H1 (cell line): ENCODE results near the gene SLC9A5. TPM values are rescaled to one million over a fixed set of nuclear protein-coding genes. Genes with fewer than 3 reads are reported as not detected.

ENCODE experiments used
- CTCF ChIA-PET: fragments of 300-600 bp; sonication (Branson Sonifier 250); formaldehyde crosslinking; loops from one replicate; lab custom pipeline; 2021; ENCODE audit not compliant: partially characterized antibody; lab: Charles Lee
- POLR2A ChIA-PET: fragments of 300-600 bp; sonication (Branson Sonifier 250); formaldehyde crosslinking; loops from one replicate; lab custom pipeline; 2021; ENCODE audit warnings: inconsistent platforms; ENCODE audit not compliant: partially characterized antibody; lab: Charles Lee
- DNase-seq, 2 experiments: peaks; one replicate each; pipeline versions ENCODE4 v3.0.0 to v3.0.0-alpha.2; 2010 to 2022; ENCODE audit warnings: low spot score in 2 of 2, low read depth in 1 of 2, mixed read lengths in 1 of 2
- FAIRE-seq: peaks from 2 replicates; lab custom pipeline; 2011; peaks lifted over from hg19 to GRCh38; lab: Jason Lieb, UNC
- H2AFZ ChIP-seq: 2 replicates; pipeline ENCODE4 v1.8.1; 2012; ENCODE audit warnings: low read length, inconsistent platforms
- H2AK5ac ChIP-seq: 2 replicates; pipeline ENCODE4 v1.6.1; 2013; ENCODE audit warnings: low read depth, low read length
- H2BK120ac ChIP-seq: replicated peaks from 2 replicates; pipeline ENCODE3; 2013; ENCODE audit warnings: low read depth, low read length, inconsistent platforms
- H2BK12ac ChIP-seq: 2 replicates; pipeline ENCODE4 v1.6.1; 2013; ENCODE audit warnings: low read depth, low read length
- H2BK15ac ChIP-seq: 2 replicates; pipeline ENCODE4 v1.6.1; 2013; ENCODE audit warnings: low read length
- H2BK20ac ChIP-seq: 2 replicates; pipeline ENCODE4 v1.6.1; 2013; ENCODE audit warnings: low read length
- H2BK5ac ChIP-seq: 2 replicates; pipeline ENCODE4 v1.6.1; 2013; ENCODE audit warnings: low read depth, low read length
- H3K14ac ChIP-seq: 2 replicates; pipeline ENCODE4 v1.6.1; 2013; ENCODE audit warnings: inconsistent platforms; ENCODE audit not compliant: insufficient read length
- H3K18ac ChIP-seq: 2 replicates; pipeline ENCODE4 v1.6.1; 2013; ENCODE audit warnings: low read length; ENCODE audit errors: extremely low read depth
- H3K23ac ChIP-seq: 2 replicates; pipeline ENCODE4 v1.6.1; 2013; ENCODE audit warnings: inconsistent platforms; ENCODE audit not compliant: insufficient read length
- H3K23me2 ChIP-seq: 2 replicates; pipeline ENCODE4 v1.6.1; 2013; ENCODE audit warnings: low read depth, low read length
- H3K27ac ChIP-seq: 2 replicates; pipeline ENCODE4 v1.6.1; 2011; ENCODE audit warnings: low read depth, low read length, inconsistent platforms
- H3K27me3 ChIP-seq, 4 experiments: replicated peaks in 1 of 4; 1 replicate in 1 of 4; 2 replicates in 3 of 4; pipeline versions ENCODE4 v1.6.1 to v1.8.1; 2011 to 2013; ENCODE audit warnings: low read length in 3 of 4, mild to moderate bottlenecking in 3 of 4, inconsistent platforms in 2 of 4, mixed read lengths in 2 of 4, moderate library complexity in 1 of 4; ENCODE audit not compliant: control insufficient read depth in 3 of 4, insufficient read depth in 3 of 4; ENCODE audit errors: extremely low read depth in 1 of 4
- H3K36me3 ChIP-seq, 4 experiments: 2 replicates each; pipeline versions ENCODE4 v1.6.1 to v1.8.1; 2011 to 2013; ENCODE audit warnings: mild to moderate bottlenecking in 4 of 4, low read length in 3 of 4, moderate library complexity in 2 of 4, control low read depth in 1 of 4, inconsistent platforms in 1 of 4; ENCODE audit not compliant: insufficient read depth in 4 of 4, control insufficient read depth in 2 of 4
- H3K4ac ChIP-seq: replicated peaks from 2 replicates; pipeline ENCODE3; 2013; ENCODE audit warnings: low read length, low read depth, mixed read lengths, inconsistent platforms; ENCODE audit not compliant: insufficient read length
- H3K4me1 ChIP-seq, 4 experiments: replicated peaks in 1 of 4; 1 replicate in 1 of 4; 2 replicates in 3 of 4; pipeline versions ENCODE4 v1.6.1 to v1.8.1; 2011 to 2013; ENCODE audit warnings: low read length in 3 of 4, inconsistent platforms in 2 of 4, mixed read lengths in 1 of 4; ENCODE audit not compliant: insufficient read depth in 4 of 4, control insufficient read depth in 3 of 4
- H3K4me2 ChIP-seq, 2 experiments: 2 replicates each; pipeline versions ENCODE4 v1.6.1 to v1.8.1; 2011 to 2013; ENCODE audit warnings: low read depth in 2 of 2, low read length in 2 of 2, control low read depth in 1 of 2, inconsistent platforms in 1 of 2, mild to moderate bottlenecking in 1 of 2; ENCODE audit not compliant: insufficient read depth in 1 of 2
- H3K4me3 ChIP-seq, 4 experiments: fragments of 200-600, 300-600 bp in 1 of 4; sonication (generic), shearing (Covaris generic), sonication (Bioruptor Twin) in 1 of 4; 2 replicates each; pipeline versions ENCODE4 v1.5.1 to v1.8.1; 2011 to 2016; ENCODE audit warnings: low read length in 4 of 4, low read depth in 3 of 4, control low read depth in 2 of 4, inconsistent platforms in 2 of 4, mild to moderate bottlenecking in 2 of 4, mixed read lengths in 1 of 4, moderate library complexity in 1 of 4; ENCODE audit not compliant: insufficient read depth in 2 of 4; ENCODE audit errors: extremely low read depth in 1 of 4
- H3K56ac ChIP-seq: replicated peaks from 2 replicates; pipeline ENCODE3; 2013; ENCODE audit warnings: low read depth, mild to moderate bottlenecking, mixed read lengths, low read length, inconsistent platforms; ENCODE audit not compliant: insufficient read length
- H3K79me1 ChIP-seq: 2 replicates; pipeline ENCODE4 v1.6.1; 2013; ENCODE audit warnings: low read depth, low read length, control low read depth
- H3K79me2 ChIP-seq, 2 experiments: 2 replicates each; pipeline versions ENCODE4 v1.6.1 to v1.8.1; 2012 to 2013; ENCODE audit warnings: low read length in 2 of 2, mild to moderate bottlenecking in 2 of 2, inconsistent platforms in 1 of 2; ENCODE audit not compliant: insufficient read depth in 2 of 2, control insufficient read depth in 1 of 2
- H3K9ac ChIP-seq, 4 experiments: replicated peaks in 1 of 4; 1 replicate in 1 of 4; 2 replicates in 3 of 4; pipeline versions ENCODE4 v1.6.1 to v1.8.1; 2011 to 2013; ENCODE audit warnings: low read depth in 3 of 4, low read length in 3 of 4, control low read depth in 2 of 4, mild to moderate bottlenecking in 2 of 4, moderate library complexity in 2 of 4, inconsistent platforms in 1 of 4; ENCODE audit errors: extremely low read depth in 1 of 4
- H3K9me3 ChIP-seq, 2 experiments: 2 replicates each; pipeline versions ENCODE4 v1.6.1 to v1.8.1; 2012 to 2013; ENCODE audit warnings: mild to moderate bottlenecking in 2 of 2, moderate library complexity in 2 of 2, control low read depth in 1 of 2, inconsistent platforms in 1 of 2, low read depth in 1 of 2, low read length in 1 of 2, mixed read lengths in 1 of 2; ENCODE audit not compliant: insufficient read depth in 2 of 2
- H4K20me1 ChIP-seq, 2 experiments: replicated peaks in 1 of 2; 2 replicates each; pipeline versions ENCODE3 to v1.8.1; 2011 to 2013; ENCODE audit warnings: inconsistent platforms in 2 of 2, low read length in 2 of 2, mild to moderate bottlenecking in 1 of 2; ENCODE audit not compliant: insufficient read depth in 2 of 2, control insufficient read depth in 1 of 2
- H4K5ac ChIP-seq: 2 replicates; pipeline ENCODE4 v1.6.1; 2013; ENCODE audit warnings: low read length, low read depth, mixed read lengths, inconsistent platforms; ENCODE audit not compliant: insufficient read length
- H4K8ac ChIP-seq: 2 replicates; pipeline ENCODE4 v1.8.0; 2013; ENCODE audit warnings: mild to moderate bottlenecking, moderate library complexity, low read length, inconsistent platforms; ENCODE audit not compliant: insufficient read depth; ENCODE audit errors: extremely low read depth
- H4K91ac ChIP-seq: replicated peaks from 2 replicates; pipeline ENCODE3; 2013; ENCODE audit warnings: low read length, mixed read lengths, inconsistent platforms; ENCODE audit not compliant: insufficient read length
- CHD1 ChIP-seq: IDR thresholded peaks from 2 replicates; pipeline ENCODE4 v1.6.1; 2012; ENCODE audit warnings: low read depth, low read length, improper control_type of control experiment
- FOSL1 ChIP-seq: IDR thresholded peaks from 2 replicates; pipeline ENCODE4 v1.6.1; 2011; ENCODE audit warnings: mild to moderate bottlenecking, low read depth, low read length, moderate library complexity; ENCODE audit not compliant: insufficient read depth
- GABPA ChIP-seq: IDR thresholded peaks from 2 replicates; pipeline ENCODE4 v1.6.1; 2011; ENCODE audit warnings: mild to moderate bottlenecking, low read length, moderate library complexity, borderline replicate concordance; ENCODE audit not compliant: insufficient read depth
- JUND ChIP-seq: IDR thresholded peaks from 2 replicates; pipeline ENCODE4 v1.6.1; 2011; ENCODE audit warnings: mild to moderate bottlenecking, improper control_type of control experiment, low read length
- MAFK ChIP-seq: IDR thresholded peaks from 2 replicates; pipeline ENCODE4 v1.6.1; 2012; ENCODE audit warnings: low read depth, mild to moderate bottlenecking, improper control_type of control experiment, low read length
- POLR2AphosphoS5 ChIP-seq: IDR thresholded peaks from 2 replicates; pipeline ENCODE4 v1.6.1; 2011; ENCODE audit warnings: low read depth, low read length
- SAP30 ChIP-seq: fragments of 300-600 bp; sonication (generic); IDR thresholded peaks from 2 replicates; pipeline ENCODE4 v1.7.1; 2012; ENCODE audit warnings: low read length, moderate library complexity, mild to moderate bottlenecking, inconsistent platforms; ENCODE audit not compliant: insufficient read depth, insufficient replicate concordance
- SP2 ChIP-seq: IDR thresholded peaks from 2 replicates; pipeline ENCODE4 v1.6.1; 2012; ENCODE audit warnings: mild to moderate bottlenecking, low read length, inconsistent platforms
- SUZ12 ChIP-seq: fragments of 200-600 bp; sonication (generic); IDR thresholded peaks from 2 replicates; pipeline ENCODE4 v1.6.1; 2012; ENCODE audit warnings: mild to moderate bottlenecking, inconsistent platforms, low read length, moderate library complexity, mixed read lengths
- ZNF274 ChIP-seq: IDR thresholded peaks from 2 replicates; pipeline ENCODE4 v1.7.0; 2012; ENCODE audit warnings: low read length, borderline replicate concordance; ENCODE audit errors: extremely low read depth
- WGBS, 2 experiments: shearing (Covaris generic) in 1 of 2; methylation state at CpG; one replicate each; pipeline versions ENCODE4 v1.1.6 to v1.1.7; 2013 to 2015; ENCODE audit warnings: low lambda C conversion rate in 2 of 2, mixed read lengths in 2 of 2, inconsistent platforms in 1 of 2, low coverage in 1 of 2, missing lambda C conversion rate in 1 of 2; ENCODE audit not compliant: insufficient replicate concordance in 2 of 2, insufficient coverage in 1 of 2, insufficient read length in 1 of 2; ENCODE audit errors: extremely low coverage in 1 of 2, missing lambda C conversion rate in 1 of 2; 5-methylcytosine and 5-hydroxymethylcytosine counted together
- polyA plus RNA-seq, 7 experiments: library from polyadenylated mRNA; depleted of rRNA in 3 of 7; stranded (reverse) in 5 of 7; unstranded in 2 of 7; fragments of >200 nt in 5 of 7; fragments of 200-250 nt in 2 of 7; gene quantifications; 1 replicate in 5 of 7; 2 replicates in 1 of 7; 4 replicates in 1 of 7; pipeline versions ENCODE4 v1.2.1 to v1.2.3, GENCODE V29; 2011 to 2013; ENCODE audit warnings: missing spikeins in 2 of 7, mixed read lengths in 2 of 7
- total RNA-seq: library from RNA; stranded (reverse); fragmentation: NEBNext Ultra II Directional; extraction: Animal tissue kit (Norgen Biotek cat#: 25700); gene quantifications from 2 replicates; pipeline ENCODE4 v1.2.1, GENCODE V29; 2021
- TF ChIP-seq, protein P1 (sequence below): IDR thresholded peaks from 2 replicates; pipeline ENCODE4 v1.6.1; 2012; ENCODE audit warnings: low read length, inconsistent platforms

SLC9A5 gene
- total and polyA plus RNA-seq, 2 of the 8 experiments (the other 6 are each of a cell fraction or from before 2014, with no cell fraction given), result 7.9 to 8.6 TPM

- Histone ChIP-seq H3K18ac (no peak overlapping the region), H3K27ac (no peak overlapping the region), H3K36me3 (no peaks in the 10 kb centered on the region; a peak in 1 of 8 replicates), H3K4me3 (no peak overlapping the region), H3K23ac (no peak overlapping the region), H3K14ac (no peak overlapping the region), H3K56ac (no peak overlapping the region), H3K4ac (no peak overlapping the region), H3K4me2 (no peak overlapping the region), H3K23me2 (no peaks in the 10 kb centered on the region), H2BK5ac (no peak overlapping the region), H4K91ac (no peak overlapping the region), H3K27me3 (no peaks in the 10 kb centered on the region), H3K9ac (no peak overlapping the region), H4K5ac (no peak overlapping the region), H3K79me2 (no peaks in the 10 kb centered on the region), H2AFZ (no peak overlapping the region), H3K4me1 (no peaks in the 10 kb centered on the region), H2BK15ac (no peak overlapping the region), H3K9me3 (no peaks in the 10 kb centered on the region), H2BK20ac (no peak overlapping the region), H2BK120ac (no peak overlapping the region), H2BK12ac (no peak overlapping the region), H4K8ac (no peak overlapping the region), H2AK5ac (no peak overlapping the region), H4K20me1 (peaks cover 0 to 4% of the 10 kb centered on the region in 2 experiments), H3K79me1 (no peaks in the 10 kb centered on the region)
- POLR2A ChIA-PET, result interaction anchor here (1.2 to 2.4 kb wide), 4 partner anchors 11 to 82 kb away, joined by 3 to 8 read pairs (median 6); partner anchors contain the start of genes EXOC3L1 and SLC9A5
- DNase-seq, result no peak
- CTCF ChIA-PET, result interaction anchor here (0.7 to 14.4 kb wide), 5 partner anchors 11 to 121 kb away, joined by 3 to 217 read pairs (median 6); partner anchors contain the start of gene TPPP3
- FAIRE-seq, result no peak
- 93% methylated on average over 4 of the region's 4 CpGs; no CpG with 5 or more reads in 1 of the 2 experiments for WGBS, 2 experiments
- no peak for TF ChIP-seq SP2
- TF ChIP-seq SAP30, result no peak
- no peak for TF ChIP-seq ZNF274
- no peak for TF ChIP-seq JUND
- no peak for TF ChIP-seq POLR2AphosphoS5
- TF ChIP-seq, protein P1, sequence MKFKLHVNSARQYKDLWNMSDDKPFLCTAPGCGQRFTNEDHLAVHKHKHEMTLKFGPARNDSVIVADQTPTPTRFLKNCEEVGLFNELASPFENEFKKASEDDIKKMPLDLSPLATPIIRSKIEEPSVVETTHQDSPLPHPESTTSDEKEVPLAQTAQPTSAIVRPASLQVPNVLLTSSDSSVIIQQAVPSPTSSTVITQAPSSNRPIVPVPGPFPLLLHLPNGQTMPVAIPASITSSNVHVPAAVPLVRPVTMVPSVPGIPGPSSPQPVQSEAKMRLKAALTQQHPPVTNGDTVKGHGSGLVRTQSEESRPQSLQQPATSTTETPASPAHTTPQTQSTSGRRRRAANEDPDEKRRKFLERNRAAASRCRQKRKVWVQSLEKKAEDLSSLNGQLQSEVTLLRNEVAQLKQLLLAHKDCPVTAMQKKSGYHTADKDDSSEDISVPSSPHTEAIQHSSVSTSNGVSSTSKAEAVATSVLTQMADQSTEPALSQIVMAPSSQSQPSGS, result no peak
- no peak for TF ChIP-seq CHD1
- no peak for TF ChIP-seq FOSL1
- TF ChIP-seq GABPA, result no peak
- no peak for TF ChIP-seq SUZ12
- TF ChIP-seq MAFK, result no peak
Measured at GRCh38 chr16:67271446-67271845, 22.7 kb downstream of the SLC9A5 start.
